ENCODE measurements around the gene MKNK2. TPM values are rescaled to one million over a fixed set of nuclear protein-coding genes. Genes with fewer than 3 reads are reported as not detected.
A peak's percentile ranks its signal among the peaks of the same experiment; 100 is the strongest.

The MKNK2 gene
- total and polyA plus RNA-seq, 2 of the 13 experiments (the other 11 are each of a cell fraction or from before 2014, with no cell fraction given): 44.9 to 112 TPM

DNA sequence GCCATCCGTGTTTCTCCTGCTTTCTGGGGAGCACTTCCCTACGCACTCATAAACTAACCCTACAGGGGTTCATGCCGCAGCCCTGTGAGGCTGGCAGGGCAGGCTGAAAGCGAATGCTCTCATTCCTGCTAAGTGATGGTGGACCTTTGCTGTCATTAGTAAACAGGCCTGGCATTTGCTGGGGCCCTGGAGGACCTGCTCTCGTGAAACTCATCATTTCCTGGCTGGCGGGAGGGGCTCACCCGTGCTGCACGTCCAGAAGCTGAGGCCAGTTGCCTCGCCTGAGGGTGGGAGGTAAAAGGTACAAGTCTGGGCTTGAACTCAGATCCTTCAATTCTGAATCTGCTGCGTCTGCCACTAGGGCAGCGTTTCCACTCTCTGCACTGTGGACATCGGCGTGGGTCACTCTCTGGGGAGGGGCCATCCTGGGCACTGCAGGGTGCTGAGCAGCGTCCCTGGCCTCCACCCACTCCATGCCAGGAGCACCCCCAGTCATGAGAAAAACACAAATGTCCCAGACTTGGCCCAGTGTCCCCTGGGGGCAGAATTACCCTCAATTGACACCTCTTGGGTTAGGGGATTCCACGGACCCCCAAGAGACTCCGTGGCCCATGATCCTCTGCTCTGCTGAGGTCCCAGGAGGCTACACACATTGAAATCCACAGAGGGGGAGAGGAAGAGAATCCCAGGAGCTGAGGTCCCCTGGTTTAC lies 38.1 kb upstream of the MKNK2 start (continued):
- TF ChIP-seq, protein P1, sequence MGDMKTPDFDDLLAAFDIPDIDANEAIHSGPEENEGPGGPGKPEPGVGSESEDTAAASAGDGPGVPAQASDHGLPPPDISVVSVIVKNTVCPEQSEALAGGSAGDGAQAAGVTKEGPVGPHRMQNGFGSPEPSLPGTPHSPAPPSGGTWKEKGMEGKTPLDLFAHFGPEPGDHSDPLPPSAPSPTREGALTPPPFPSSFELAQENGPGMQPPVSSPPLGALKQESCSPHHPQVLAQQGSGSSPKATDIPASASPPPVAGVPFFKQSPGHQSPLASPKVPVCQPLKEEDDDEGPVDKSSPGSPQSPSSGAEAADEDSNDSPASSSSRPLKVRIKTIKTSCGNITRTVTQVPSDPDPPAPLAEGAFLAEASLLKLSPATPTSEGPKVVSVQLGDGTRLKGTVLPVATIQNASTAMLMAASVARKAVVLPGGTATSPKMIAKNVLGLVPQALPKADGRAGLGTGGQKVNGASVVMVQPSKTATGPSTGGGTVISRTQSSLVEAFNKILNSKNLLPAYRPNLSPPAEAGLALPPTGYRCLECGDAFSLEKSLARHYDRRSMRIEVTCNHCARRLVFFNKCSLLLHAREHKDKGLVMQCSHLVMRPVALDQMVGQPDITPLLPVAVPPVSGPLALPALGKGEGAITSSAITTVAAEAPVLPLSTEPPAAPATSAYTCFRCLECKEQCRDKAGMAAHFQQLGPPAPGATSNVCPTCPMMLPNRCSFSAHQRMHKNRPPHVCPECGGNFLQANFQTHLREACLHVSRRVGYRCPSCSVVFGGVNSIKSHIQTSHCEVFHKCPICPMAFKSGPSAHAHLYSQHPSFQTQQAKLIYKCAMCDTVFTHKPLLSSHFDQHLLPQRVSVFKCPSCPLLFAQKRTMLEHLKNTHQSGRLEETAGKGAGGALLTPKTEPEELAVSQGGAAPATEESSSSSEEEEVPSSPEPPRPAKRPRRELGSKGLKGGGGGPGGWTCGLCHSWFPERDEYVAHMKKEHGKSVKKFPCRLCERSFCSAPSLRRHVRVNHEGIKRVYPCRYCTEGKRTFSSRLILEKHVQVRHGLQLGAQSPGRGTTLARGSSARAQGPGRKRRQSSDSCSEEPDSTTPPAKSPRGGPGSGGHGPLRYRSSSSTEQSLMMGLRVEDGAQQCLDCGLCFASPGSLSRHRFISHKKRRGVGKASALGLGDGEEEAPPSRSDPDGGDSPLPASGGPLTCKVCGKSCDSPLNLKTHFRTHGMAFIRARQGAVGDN (CRISPR knock-in tag; IDR thresholded peaks at IDR 0.05): peak; percentile 94
- TF ChIP-seq CREB1 (IDR thresholded peaks at IDR 0.05) (no peak), CREB1 (CRISPR knock-in tag; IDR thresholded peaks at IDR 0.05) (no peak), ETV5 (CRISPR knock-in tag; IDR thresholded peaks at IDR 0.05; ENCODE audit: borderline replicate concordance) (peak; percentile 44; the same call in 1 of the 2 replicates), ZBTB38 (CRISPR knock-in tag; IDR thresholded peaks at IDR 0.05) (peak; percentile 100)

DNA sequence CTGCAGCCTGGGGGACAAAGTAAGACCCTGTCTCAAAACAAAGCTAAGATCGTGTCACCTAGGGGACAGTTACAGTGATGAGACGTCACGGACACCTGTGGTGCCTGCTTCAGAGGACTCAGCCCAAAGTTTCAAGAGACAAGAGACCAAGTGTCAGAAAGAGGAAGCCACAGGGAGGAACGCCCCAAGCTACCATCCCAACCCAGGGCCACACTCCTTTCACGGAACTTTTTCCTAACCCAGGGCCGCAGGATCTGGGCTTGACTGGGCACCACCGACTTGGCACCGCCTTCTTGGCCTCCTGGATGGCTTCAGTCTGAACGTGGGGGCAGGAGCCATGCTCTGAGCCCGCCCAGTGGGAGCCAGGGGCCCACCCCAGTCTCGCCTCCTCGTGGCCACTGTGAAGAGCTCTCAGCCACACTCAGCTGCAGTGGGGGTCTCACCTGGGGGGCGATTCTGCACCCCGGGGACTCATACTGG lies 36.6 kb upstream of the MKNK2 start:
- no peaks in the 10 kb centered on the region for H4K20me1 ChIP-seq (ENCODE audit: insufficient read depth, low read length)
- FAIRE-seq: no peak
- H3K79me2 ChIP-seq (ENCODE audit: insufficient read depth, low read length): no peaks in the 10 kb centered on the region
- no peak for DNase-seq (ENCODE audit: low spot score)
- H3K4me2 ChIP-seq (ENCODE audit: low read depth, low read length): no peak overlapping the region; the same call in 1 of the 2 replicates
- peak overlapping the region; percentile 70 for H3K27ac ChIP-seq (ENCODE audit: extremely low read length, insufficient read depth, low read length)
- no peak overlapping the region for H2AFZ ChIP-seq (ENCODE audit: low read length)
- intact Hi-C loops (cut with micrococcal nuclease; ENCODE audit: unreplicated experiment) (no loop called here), in situ Hi-C loops (cut with HindIII; ENCODE audit: extremely low pct_ligation_motif_present, low pct_unique_long_range_greater_than_20kb) (no loop called here)
- H3K4me3 ChIP-seq (replicated peaks in 1 of 3; ENCODE audit: insufficient read depth in 1 of 3, low read depth in 2 of 3, low read length in 3 of 3): no peak overlapping the region
- no peaks in the 10 kb centered on the region; a peak in 1 of 5 replicates for H3K36me3 ChIP-seq (replicated peaks in 1 of 2; ENCODE audit: control insufficient read depth in 1 of 2, insufficient read depth in 2 of 2, low read length in 2 of 2)
- CTCF ChIA-PET (ENCODE audit: low intra/inter-chr PET ratio, low total read pairs): no interaction called here
- H3K9me3 ChIP-seq (ENCODE audit: low read length): no peaks in the 10 kb centered on the region
- peaks cover 59% of the 10 kb centered on the region for H3K4me1 ChIP-seq (ENCODE audit: insufficient read depth, low read length)
- WGBS (ENCODE audit: low lambda C conversion rate): 86% methylated on average over 8 of the region's 14 CpGs
- POLR2A ChIA-PET: interaction anchor here (1.1 kb wide), 1 partner anchor 27 kb away, joined by 4 read pairs; no protein-coding TSS in a partner anchor
- BruUV-seq (replicated peaks): no TSS peak
- ATAC-seq: peak; percentile 12; the same call in 2 of the 3 replicates
- H3K9ac ChIP-seq (ENCODE audit: insufficient read depth, low read depth, low read length): no peak overlapping the region; the same call in 1 of the 2 replicates
- no peaks in the 10 kb centered on the region for H3K27me3 ChIP-seq (ENCODE audit: control insufficient read depth in 1 of 2, insufficient read depth in 2 of 2, low read length in 2 of 2)
- TF ChIP-seq ZNF30 (CRISPR knock-in tag; IDR thresholded peaks at IDR 0.05): no peak
- TF ChIP-seq FLYWCH1 (CRISPR knock-in tag; IDR thresholded peaks at IDR 0.05): peak; percentile 9; the same call in 1 of the 2 replicates
- TF ChIP-seq ZBTB38 (CRISPR knock-in tag; IDR thresholded peaks at IDR 0.05): peak; percentile 79; the same call in 1 of the 2 replicates
- TF ChIP-seq ZFP82 (CRISPR knock-in tag; IDR thresholded peaks at IDR 0.05; ENCODE audit: borderline replicate concordance): 0 out of 2 replicates have a peak, but pooled peaks have one; percentile 17
- TF ChIP-seq ELF4 (CRISPR knock-in tag; IDR thresholded peaks at IDR 0.05; ENCODE audit: borderline replicate concordance): no peak
- TF ChIP-seq, protein P2, sequence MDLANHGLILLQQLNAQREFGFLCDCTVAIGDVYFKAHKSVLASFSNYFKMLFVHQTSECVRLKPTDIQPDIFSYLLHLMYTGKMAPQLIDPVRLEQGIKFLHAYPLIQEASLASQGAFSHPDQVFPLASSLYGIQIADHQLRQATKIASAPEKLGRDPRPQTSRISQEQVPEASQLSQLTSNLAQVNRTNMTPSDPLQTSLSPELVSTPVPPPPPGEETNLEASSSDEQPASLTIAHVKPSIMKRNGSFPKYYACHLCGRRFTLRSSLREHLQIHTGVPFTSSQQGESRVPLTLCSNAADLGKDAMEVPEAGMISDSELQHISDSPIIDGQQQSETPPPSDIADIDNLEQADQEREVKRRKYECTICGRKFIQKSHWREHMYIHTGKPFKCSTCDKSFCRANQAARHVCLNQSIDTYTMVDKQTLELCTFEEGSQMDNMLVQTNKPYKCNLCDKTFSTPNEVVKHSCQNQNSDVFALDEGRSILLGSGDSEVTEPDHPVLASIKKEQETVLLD (CRISPR knock-in tag; IDR thresholded peaks at IDR 0.05; ENCODE audit: low read depth): no peak
- peak; percentile 23; the same call in 1 of the 2 replicates for TF ChIP-seq ZNF83 (CRISPR knock-in tag; IDR thresholded peaks at IDR 0.05; ENCODE audit: borderline replicate concordance)
- TF ChIP-seq ZNF333 (CRISPR knock-in tag; IDR thresholded peaks at IDR 0.05; ENCODE audit: borderline replicate concordance): 0 out of 2 replicates have a peak, but pooled peaks have one; percentile 7
- TF ChIP-seq, protein P3, sequence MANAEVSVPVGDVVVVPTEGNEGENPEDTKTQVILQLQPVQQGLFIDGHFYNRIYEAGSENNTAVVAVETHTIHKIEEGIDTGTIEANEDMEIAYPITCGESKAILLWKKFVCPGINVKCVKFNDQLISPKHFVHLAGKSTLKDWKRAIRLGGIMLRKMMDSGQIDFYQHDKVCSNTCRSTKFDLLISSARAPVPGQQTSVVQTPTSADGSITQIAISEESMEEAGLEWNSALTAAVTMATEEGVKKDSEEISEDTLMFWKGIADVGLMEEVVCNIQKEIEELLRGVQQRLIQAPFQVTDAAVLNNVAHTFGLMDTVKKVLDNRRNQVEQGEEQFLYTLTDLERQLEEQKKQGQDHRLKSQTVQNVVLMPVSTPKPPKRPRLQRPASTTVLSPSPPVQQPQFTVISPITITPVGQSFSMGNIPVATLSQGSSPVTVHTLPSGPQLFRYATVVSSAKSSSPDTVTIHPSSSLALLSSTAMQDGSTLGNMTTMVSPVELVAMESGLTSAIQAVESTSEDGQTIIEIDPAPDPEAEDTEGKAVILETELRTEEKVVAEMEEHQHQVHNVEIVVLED (CRISPR knock-in tag; IDR thresholded peaks at IDR 0.05; ENCODE audit: borderline replicate concordance): 0 out of 2 replicates have a peak, but pooled peaks have one; percentile 7
- TF ChIP-seq ZNF570 (CRISPR knock-in tag; IDR thresholded peaks at IDR 0.05; ENCODE audit: borderline replicate concordance): no peak

Data from HepG2 (cell line).